ENCODE data around the gene PLEKHM1.

PLEKHM1 gene

DNA sequence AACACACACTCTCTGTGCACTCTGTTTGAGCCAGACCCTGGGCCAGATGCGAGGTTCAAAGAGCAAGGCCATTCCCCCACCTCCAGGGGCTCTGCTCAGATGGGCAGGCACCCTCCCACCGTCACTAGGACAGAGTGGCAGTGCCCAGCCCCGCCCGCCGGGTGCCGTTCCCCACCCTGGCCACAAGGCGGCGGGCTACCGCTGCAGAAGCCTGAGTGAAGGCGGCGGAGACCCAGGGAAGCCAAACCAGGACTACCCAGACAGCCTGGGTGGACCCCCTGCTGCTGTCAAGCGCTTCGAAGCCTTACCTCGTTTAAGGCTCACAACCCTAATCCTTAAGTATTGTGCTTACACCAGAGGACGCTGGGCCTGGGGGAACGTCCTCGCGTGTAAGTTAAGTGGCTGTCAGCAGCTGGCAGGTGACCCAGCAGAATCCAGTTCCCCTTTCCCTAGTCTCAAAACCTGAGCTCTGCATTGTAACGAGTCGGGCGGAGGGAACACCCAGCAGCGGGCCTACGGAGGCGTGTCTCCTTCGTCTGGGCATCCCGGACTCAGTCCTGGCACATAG, 62.4 kb downstream of the PLEKHM1 start:
- DNase-seq (ENCODE audit: low read depth): peak; percentile 34
- no peak overlapping the region for H3K4me3 ChIP-seq (ENCODE audit: control insufficient read depth, low read depth, low read length)
- TF ChIP-seq, protein P1, sequence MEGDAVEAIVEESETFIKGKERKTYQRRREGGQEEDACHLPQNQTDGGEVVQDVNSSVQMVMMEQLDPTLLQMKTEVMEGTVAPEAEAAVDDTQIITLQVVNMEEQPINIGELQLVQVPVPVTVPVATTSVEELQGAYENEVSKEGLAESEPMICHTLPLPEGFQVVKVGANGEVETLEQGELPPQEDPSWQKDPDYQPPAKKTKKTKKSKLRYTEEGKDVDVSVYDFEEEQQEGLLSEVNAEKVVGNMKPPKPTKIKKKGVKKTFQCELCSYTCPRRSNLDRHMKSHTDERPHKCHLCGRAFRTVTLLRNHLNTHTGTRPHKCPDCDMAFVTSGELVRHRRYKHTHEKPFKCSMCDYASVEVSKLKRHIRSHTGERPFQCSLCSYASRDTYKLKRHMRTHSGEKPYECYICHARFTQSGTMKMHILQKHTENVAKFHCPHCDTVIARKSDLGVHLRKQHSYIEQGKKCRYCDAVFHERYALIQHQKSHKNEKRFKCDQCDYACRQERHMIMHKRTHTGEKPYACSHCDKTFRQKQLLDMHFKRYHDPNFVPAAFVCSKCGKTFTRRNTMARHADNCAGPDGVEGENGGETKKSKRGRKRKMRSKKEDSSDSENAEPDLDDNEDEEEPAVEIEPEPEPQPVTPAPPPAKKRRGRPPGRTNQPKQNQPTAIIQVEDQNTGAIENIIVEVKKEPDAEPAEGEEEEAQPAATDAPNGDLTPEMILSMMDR (conservative IDR thresholded peaks at IDR 0.05; ENCODE audit: control insufficient read depth, insufficient read depth, low read depth, low read length): peak; percentile 82

DNA sequence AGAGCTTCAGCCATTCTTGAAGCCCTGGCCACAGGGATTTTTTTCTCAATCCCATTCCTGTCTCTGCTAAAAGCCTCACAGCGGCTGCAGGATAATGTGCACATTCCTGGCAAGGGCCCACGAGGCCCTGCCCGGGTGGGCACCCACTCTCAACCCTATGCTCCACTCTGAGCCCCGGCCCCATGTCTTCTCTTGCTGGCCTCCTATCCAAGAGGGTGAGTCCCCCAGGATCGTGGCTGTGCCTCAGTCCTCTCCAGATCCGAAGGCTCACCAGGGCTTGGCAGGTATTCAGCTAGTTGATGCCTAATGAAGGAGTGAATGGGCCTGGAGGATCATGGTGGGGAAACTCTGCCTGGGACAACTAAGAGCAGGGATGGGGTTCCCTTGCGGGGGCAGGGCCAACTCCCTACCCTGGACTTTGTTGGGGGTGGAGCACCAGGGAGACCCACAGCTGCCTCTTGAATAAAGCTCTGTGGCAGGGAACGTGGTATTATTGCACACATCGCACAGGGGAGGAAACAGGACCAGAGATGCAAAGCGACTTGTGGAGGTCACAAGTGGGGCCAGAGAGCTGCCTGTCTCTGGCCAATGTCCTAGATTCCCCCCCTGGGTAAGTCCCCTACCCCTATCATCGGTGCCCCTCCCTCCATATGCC, 63.2 kb downstream of the PLEKHM1 start:
- DNase-seq (ENCODE audit: low read depth): no peak
- H3K4me3 ChIP-seq (ENCODE audit: control insufficient read depth, low read depth, low read length): no peak overlapping the region
- TF ChIP-seq, protein P1 (conservative IDR thresholded peaks at IDR 0.05; ENCODE audit: control insufficient read depth, insufficient read depth, low read depth, low read length): no peak

DNA sequence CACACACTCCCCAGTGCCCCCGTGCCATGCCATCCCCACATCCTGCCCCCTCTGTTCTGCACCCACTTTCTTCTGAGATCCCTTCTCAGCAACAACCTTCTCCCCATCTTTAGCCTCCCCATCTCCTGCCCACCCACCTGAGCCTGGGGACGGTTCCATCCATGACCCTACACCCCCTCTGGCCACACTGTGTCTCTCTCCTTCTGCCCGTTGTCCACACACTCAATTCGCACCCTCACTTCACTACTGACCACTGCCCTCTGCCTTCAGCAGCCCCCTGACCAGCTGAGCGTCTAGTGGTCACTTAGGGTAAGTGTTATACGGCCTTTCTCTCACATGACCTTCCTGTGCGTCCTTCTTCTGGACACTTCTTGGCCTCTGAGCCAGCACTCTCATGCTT, 64.0 kb downstream of the PLEKHM1 start:
- no peak overlapping the region for H3K4me3 ChIP-seq (ENCODE audit: control insufficient read depth, low read depth, low read length)
- DNase-seq (ENCODE audit: low read depth): no peak
- TF ChIP-seq, protein P1 (conservative IDR thresholded peaks at IDR 0.05; ENCODE audit: control insufficient read depth, insufficient read depth, low read depth, low read length): no peak

DNA sequence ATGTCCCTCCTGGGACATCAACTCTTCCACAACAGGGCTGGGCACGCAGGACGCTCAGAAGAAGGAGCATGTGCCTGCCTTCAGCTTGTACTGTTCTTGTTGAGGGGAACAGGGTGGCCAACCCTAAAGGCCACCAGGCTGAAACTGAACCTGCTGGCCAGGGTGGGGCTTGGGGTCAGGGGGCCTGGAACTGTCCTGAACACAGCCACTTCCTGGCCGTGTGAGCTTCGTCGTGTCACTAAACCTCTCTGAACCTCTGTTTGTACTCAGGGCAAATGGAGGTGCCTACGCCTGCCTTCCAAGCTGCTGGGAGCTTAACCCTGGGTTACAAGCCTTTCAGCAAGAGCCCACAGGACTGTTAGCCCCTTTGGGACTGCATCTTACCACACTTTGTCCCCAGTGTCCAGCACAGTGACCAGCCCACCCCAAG, 64.5 kb downstream of the PLEKHM1 start:
- DNase-seq (ENCODE audit: low read depth): no peak
- no peak overlapping the region for H3K4me3 ChIP-seq (ENCODE audit: control insufficient read depth, low read depth, low read length)

DNA sequence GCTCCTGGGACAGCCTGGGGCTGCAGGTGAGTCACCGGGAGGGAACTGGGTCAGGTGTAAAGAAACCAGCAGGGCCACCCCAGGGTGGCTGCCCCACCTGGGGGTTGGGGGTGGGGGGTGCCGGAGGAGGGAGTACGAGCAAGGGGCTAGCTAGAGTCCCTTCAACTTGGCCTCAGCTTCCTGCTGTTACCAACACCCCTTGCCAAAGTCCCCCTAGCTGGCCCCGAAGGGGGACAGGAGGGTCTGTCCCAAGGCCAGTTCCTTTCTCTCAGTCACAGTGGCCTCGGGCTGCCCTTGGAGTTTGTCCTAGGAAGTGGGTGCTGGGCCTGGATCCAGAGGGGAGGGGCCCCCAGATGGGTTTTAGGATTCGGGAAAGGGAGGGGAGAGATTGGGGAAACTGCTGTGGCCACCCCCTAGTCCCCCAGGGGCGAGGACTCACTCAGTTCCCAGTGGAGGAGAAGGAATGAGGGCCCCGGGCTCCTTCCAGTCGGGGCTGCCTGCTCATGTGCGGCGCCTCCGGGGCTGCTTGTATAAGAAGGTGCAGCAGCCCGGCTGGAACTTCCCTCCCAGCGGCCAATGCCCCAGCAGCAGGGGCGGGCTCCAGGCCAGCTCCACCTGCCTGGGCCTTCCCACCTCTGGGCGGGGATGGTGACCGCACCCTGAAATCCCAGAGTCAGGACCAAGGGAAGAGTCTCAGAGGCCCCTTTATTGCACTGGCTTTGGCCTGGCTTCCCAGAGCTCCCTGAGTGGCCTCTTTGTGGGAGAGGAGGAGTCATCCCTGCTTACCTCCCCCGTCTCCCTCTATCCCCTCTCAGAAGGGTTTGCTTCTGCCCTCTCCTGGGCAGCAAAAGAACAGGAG, 65.2 kb downstream of the PLEKHM1 start:
- TF ChIP-seq, protein P1 (conservative IDR thresholded peaks at IDR 0.05; ENCODE audit: control insufficient read depth, insufficient read depth, low read depth, low read length): peak; percentile 36
- H3K4me3 ChIP-seq (ENCODE audit: control insufficient read depth, low read depth, low read length): no peak overlapping the region
- DNase-seq (ENCODE audit: low read depth): peak; percentile 50

More for the DNA sequence above, 64.5 kb downstream of the PLEKHM1 start:
- TF ChIP-seq, protein P1 (conservative IDR thresholded peaks at IDR 0.05; ENCODE audit: control insufficient read depth, insufficient read depth, low read depth, low read length): no peak

DNA sequence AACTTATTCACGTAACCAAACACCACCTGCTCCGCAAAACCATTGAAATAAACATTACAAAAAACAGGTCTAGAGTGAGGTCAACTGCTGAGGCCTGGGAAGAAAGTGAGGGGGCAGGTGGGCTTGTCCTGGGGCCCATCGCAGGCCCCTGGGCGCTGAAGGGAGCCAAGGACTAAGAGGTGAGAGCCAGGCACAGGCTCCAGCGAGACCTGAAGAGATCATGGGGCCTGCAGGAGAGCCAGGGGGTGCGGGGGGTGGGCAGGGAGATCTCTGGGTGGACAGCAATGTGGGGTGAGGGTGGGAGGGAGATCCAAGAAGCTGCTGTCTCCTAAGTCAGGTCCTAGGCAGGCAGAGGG, 65.8 kb downstream of the PLEKHM1 start:
- H3K4me3 ChIP-seq (ENCODE audit: control insufficient read depth, low read depth, low read length): no peak overlapping the region
- DNase-seq (ENCODE audit: low read depth): no peak
- TF ChIP-seq, protein P1 (conservative IDR thresholded peaks at IDR 0.05; ENCODE audit: control insufficient read depth, insufficient read depth, low read depth, low read length): no peak

Measured in fibroblast of mammary gland (primary cell).